Measurements from ENCODE around the gene AIPL1. TPM values are rescaled to one million over a fixed set of nuclear protein-coding genes. Genes with fewer than 3 reads are reported as not detected.
A peak's percentile ranks its signal among the peaks of the same experiment; 100 is the strongest.

Gene AIPL1
- total RNA-seq, 3 donors from 2014 or later = not detected

GRCh38 chr17:6460531-6461161 is 25.7 kb upstream of the AIPL1 start:
- TF ChIP-seq, protein P1, sequence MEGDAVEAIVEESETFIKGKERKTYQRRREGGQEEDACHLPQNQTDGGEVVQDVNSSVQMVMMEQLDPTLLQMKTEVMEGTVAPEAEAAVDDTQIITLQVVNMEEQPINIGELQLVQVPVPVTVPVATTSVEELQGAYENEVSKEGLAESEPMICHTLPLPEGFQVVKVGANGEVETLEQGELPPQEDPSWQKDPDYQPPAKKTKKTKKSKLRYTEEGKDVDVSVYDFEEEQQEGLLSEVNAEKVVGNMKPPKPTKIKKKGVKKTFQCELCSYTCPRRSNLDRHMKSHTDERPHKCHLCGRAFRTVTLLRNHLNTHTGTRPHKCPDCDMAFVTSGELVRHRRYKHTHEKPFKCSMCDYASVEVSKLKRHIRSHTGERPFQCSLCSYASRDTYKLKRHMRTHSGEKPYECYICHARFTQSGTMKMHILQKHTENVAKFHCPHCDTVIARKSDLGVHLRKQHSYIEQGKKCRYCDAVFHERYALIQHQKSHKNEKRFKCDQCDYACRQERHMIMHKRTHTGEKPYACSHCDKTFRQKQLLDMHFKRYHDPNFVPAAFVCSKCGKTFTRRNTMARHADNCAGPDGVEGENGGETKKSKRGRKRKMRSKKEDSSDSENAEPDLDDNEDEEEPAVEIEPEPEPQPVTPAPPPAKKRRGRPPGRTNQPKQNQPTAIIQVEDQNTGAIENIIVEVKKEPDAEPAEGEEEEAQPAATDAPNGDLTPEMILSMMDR (IDR thresholded peaks at IDR 0.05) = no peak
- Histone ChIP-seq H3K36me3 (ENCODE audit: low read depth) (no peaks in the 10 kb centered on the region), H3K9me3 (no peaks in the 10 kb centered on the region), H3K4me1 (ENCODE audit: low read depth) (peaks cover 8% of the 10 kb centered on the region), H3K4me3 (no peak overlapping the region)
- no peak for DNase-seq
- ATAC-seq = no peak
- intact Hi-C loops (cut with DNase I, micrococcal nuclease) = no loop called here

DNA sequence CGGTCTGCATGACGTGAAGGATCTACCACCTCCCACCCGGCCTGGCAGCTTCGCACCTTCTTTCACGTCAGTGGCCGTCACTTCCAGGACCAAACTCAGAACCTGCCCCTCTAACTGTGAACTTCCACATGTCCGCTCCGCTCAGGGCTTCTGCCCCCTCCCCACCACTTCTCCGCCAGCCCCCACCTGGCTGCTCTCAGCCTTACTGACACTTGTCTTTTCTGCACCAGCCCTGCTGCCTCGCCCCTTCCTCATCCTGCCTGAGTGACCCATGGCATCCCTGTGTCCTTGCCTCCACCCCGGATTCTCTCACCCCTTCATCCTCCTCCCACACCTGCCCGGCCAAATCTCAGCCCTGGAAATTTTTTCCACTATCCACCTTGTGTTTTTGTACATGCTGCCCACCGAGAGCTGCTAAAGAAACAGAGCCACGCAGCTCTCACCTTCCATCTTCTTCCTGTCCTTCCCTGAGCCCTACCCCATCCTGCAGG is 23.6 kb upstream of the AIPL1 start:
- DNase-seq = peak in 1 of 3 donors; percentile 45
- H3K36me3 ChIP-seq (ENCODE audit: low read depth) = no peaks in the 10 kb centered on the region

GRCh38 chr17:6457688-6458459 is 23.0 kb upstream of the AIPL1 start:
- Histone ChIP-seq H3K4me3 (no peak overlapping the region), H3K36me3 (ENCODE audit: low read depth) (no peaks in the 10 kb centered on the region), H3K9me3 (no peaks in the 10 kb centered on the region), H3K4me1 (ENCODE audit: low read depth) (peaks cover 11% of the 10 kb centered on the region)
- intact Hi-C loops (cut with DNase I, micrococcal nuclease) = no loop called here
- DNase-seq (peak; percentile 71 to 84 (median 80)), ATAC-seq (peak; percentile 80)
- TF ChIP-seq, protein P1 (IDR thresholded peaks at IDR 0.05) = no peak

More for the DNA sequence above, 23.6 kb upstream of the AIPL1 start:
- H3K4me3 ChIP-seq = no peak overlapping the region
- H3K4me1 ChIP-seq (ENCODE audit: low read depth) = peaks cover 11% of the 10 kb centered on the region
- TF ChIP-seq, protein P1 (IDR thresholded peaks at IDR 0.05) = no peak
- no peak for ATAC-seq
- H3K9me3 ChIP-seq = no peaks in the 10 kb centered on the region
- intact Hi-C loops (cut with DNase I, micrococcal nuclease) = no loop called here

GRCh38 chr17:6456914-6457687 is 22.2 kb upstream of the AIPL1 start:
- peak; percentile 35 to 80 (median 65) for DNase-seq
- peak; percentile 75 for ATAC-seq
- H3K36me3 ChIP-seq (ENCODE audit: low read depth) = no peaks in the 10 kb centered on the region
- peaks cover 11% of the 10 kb centered on the region for H3K4me1 ChIP-seq (ENCODE audit: low read depth)
- TF ChIP-seq, protein P1 (IDR thresholded peaks at IDR 0.05) = no peak
- intact Hi-C loops (cut with DNase I, micrococcal nuclease) = no loop called here
- no peaks in the 10 kb centered on the region for H3K9me3 ChIP-seq
- H3K4me3 ChIP-seq = no peak overlapping the region

GRCh38 chr17:6456321-6456720 is 21.4 kb upstream of the AIPL1 start:
- Histone ChIP-seq H3K9me3 (no peaks in the 10 kb centered on the region), H3K36me3 (ENCODE audit: low read depth) (no peaks in the 10 kb centered on the region), H3K4me1 (ENCODE audit: low read depth) (peaks cover 11% of the 10 kb centered on the region), H3K4me3 (no peak overlapping the region)
- TF ChIP-seq, protein P1 (IDR thresholded peaks at IDR 0.05) = no peak
- peak; percentile 12 for ATAC-seq
- DNase-seq = peak in 2 of 3 donors; percentile 30 to 59
- intact Hi-C loops (cut with DNase I, micrococcal nuclease) = no loop called here
